Measurements from ENCODE around the gene C10orf95. TPM values are rescaled to one million over a fixed set of nuclear protein-coding genes. Genes with fewer than 3 reads are reported as not detected.

C10orf95 gene
- total and polyA plus RNA-seq, 2 of the 13 experiments (the other 11 are each of a cell fraction or from before 2014, with no cell fraction given): 0.05 to 0.07 TPM

- TF ChIP-seq GLI4 (CRISPR knock-in tag; IDR thresholded peaks at IDR 0.05; ENCODE audit: borderline replicate concordance) (peak; percentile 85; the same call in 1 of the 2 replicates), PRDM15 (CRISPR knock-in tag; IDR thresholded peaks at IDR 0.05) (no peak), CHD2 (IDR thresholded peaks at IDR 0.05; ENCODE audit: low read depth, low read length) (0 out of 2 replicates have a peak, but pooled peaks have one; percentile 42), TSC22D2 (CRISPR knock-in tag; IDR thresholded peaks at IDR 0.05; ENCODE audit: borderline replicate concordance) (no peak), MIER3 (CRISPR knock-in tag; IDR thresholded peaks at IDR 0.05; ENCODE audit: borderline replicate concordance) (peak; percentile 65; the same call in 1 of the 2 replicates), ZFX (CRISPR knock-in tag; IDR thresholded peaks at IDR 0.05; ENCODE audit: low read depth) (peak; percentile 91), KMT2B (CRISPR knock-in tag; IDR thresholded peaks at IDR 0.05) (peak; percentile 84), ZNF572 (CRISPR knock-in tag; IDR thresholded peaks at IDR 0.05) (0 out of 2 replicates have a peak, but pooled peaks have one; percentile 9), ZNF362 (CRISPR knock-in tag; IDR thresholded peaks at IDR 0.05; ENCODE audit: borderline replicate concordance) (peak; percentile 50), FOXO4 (CRISPR knock-in tag; conservative IDR thresholded peaks at IDR 0.05) (no peak), ELF3 (CRISPR knock-in tag; IDR thresholded peaks at IDR 0.05) (peak; percentile 50; the same call in 1 of the 2 replicates), CBX5 (CRISPR knock-in tag; IDR thresholded peaks at IDR 0.05; ENCODE audit: borderline replicate concordance) (peak; percentile 83), ATF6 (CRISPR knock-in tag; conservative IDR thresholded peaks at IDR 0.05) (no peak)
- TF ChIP-seq, protein P1, sequence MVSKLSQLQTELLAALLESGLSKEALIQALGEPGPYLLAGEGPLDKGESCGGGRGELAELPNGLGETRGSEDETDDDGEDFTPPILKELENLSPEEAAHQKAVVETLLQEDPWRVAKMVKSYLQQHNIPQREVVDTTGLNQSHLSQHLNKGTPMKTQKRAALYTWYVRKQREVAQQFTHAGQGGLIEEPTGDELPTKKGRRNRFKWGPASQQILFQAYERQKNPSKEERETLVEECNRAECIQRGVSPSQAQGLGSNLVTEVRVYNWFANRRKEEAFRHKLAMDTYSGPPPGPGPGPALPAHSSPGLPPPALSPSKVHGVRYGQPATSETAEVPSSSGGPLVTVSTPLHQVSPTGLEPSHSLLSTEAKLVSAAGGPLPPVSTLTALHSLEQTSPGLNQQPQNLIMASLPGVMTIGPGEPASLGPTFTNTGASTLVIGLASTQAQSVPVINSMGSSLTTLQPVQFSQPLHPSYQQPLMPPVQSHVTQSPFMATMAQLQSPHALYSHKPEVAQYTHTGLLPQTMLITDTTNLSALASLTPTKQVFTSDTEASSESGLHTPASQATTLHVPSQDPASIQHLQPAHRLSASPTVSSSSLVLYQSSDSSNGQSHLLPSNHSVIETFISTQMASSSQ (IDR thresholded peaks at IDR 0.05; ENCODE audit: low read depth): peak; percentile 52; the same call in 1 of the 2 replicates
- TF ChIP-seq, protein P1 (CRISPR knock-in tag; IDR thresholded peaks at IDR 0.05; ENCODE audit: borderline replicate concordance): peak; percentile 44; the same call in 1 of the 2 replicates
Observed at GRCh38 chr10:102432162-102432950, 19.0 kb downstream of the C10orf95 start, which contains the start of gene CUEDC2 (continued).
